ENCODE data around the gene DDX54. TPM values are rescaled to one million over a fixed set of nuclear protein-coding genes. Genes with fewer than 3 reads are reported as not detected.

Gene DDX54
- total RNA-seq, 1 experiment from 2014 or later: 83.0 TPM

- Histone ChIP-seq H3K18ac (ENCODE audit: insufficient read length, low read depth, low read length) (no peak overlapping the region), H3K23ac (ENCODE audit: insufficient read length, low read depth, low read length) (no peak overlapping the region), H3K4me1 (ENCODE audit: insufficient read depth, low read length) (no peaks in the 10 kb centered on the region), H3K14ac (ENCODE audit: insufficient read depth, low read length) (no peak overlapping the region), H3K9me3 (ENCODE audit: control insufficient read depth, low read depth, low read length) (no peaks in the 10 kb centered on the region), H2BK120ac (ENCODE audit: low read depth, low read length, poor library complexity, severe bottlenecking) (no peak overlapping the region), H3K4ac (ENCODE audit: low read depth, low read length) (no peak overlapping the region), H3K56ac (ENCODE audit: insufficient read length, low read depth, low read length) (no peak overlapping the region), H2BK15ac (ENCODE audit: low read depth, low read length) (no peak overlapping the region), H2AFZ (ENCODE audit: low read length) (no peak overlapping the region), H2BK20ac (ENCODE audit: low read depth, low read length, poor library complexity, severe bottlenecking) (no peak overlapping the region), H4K5ac (ENCODE audit: insufficient read length, low read depth, low read length) (no peak overlapping the region), H3K27me3 (ENCODE audit: insufficient read depth, low read length) (no peaks in the 10 kb centered on the region), H2BK12ac (ENCODE audit: insufficient read length, low read depth, low read length) (no peak overlapping the region), H3K9ac (ENCODE audit: extremely low read depth, insufficient read length, low read length) (no peak overlapping the region), H2BK5ac (ENCODE audit: insufficient read length, low read length) (no peak overlapping the region), H2AK5ac (ENCODE audit: insufficient read length, low read length) (no peak overlapping the region), H4K20me1 (ENCODE audit: control insufficient read depth, insufficient read depth, insufficient read length) (no peaks in the 10 kb centered on the region), H3K27ac (ENCODE audit: insufficient read length, low read depth, low read length) (no peak overlapping the region), H3K79me1 (ENCODE audit: insufficient read depth, low read depth, low read length, poor library complexity, severe bottlenecking) (no peaks in the 10 kb centered on the region), H3K23me2 (ENCODE audit: insufficient read length, low read depth, low read length, poor library complexity, severe bottlenecking) (no peaks in the 10 kb centered on the region), H3K4me2 (ENCODE audit: insufficient read depth, insufficient read length, low read length) (no peak overlapping the region), H3T11ph (ENCODE audit: low read length) (no peak overlapping the region), H3K79me2 (ENCODE audit: insufficient read depth, low read length) (no peaks in the 10 kb centered on the region), H4K8ac (replicated peaks; ENCODE audit: insufficient read length, low read depth, low read length) (no peak overlapping the region), H4K91ac (ENCODE audit: insufficient read length, low read depth, low read length) (no peak overlapping the region)
- Mint-ChIP-seq H3K36me3 (ENCODE audit: insufficient read depth in 1 of 3, low read depth in 3 of 3) (peaks cover 10 to 31% (median 28%) of the 10 kb centered on the region in 3 experiments; a peak in 5 of 7 replicates), H3K4me1 (peaks cover 12 to 15% of the 10 kb centered on the region in 2 experiments; a peak in 3 of 4 replicates), H3K27ac (no peak overlapping the region; a peak in 1 of 7 replicates), H3K4me3 (no peak overlapping the region), H3K27me3 (ENCODE audit: low read depth) (no peaks in the 10 kb centered on the region), H3K9me3 (no peaks in the 10 kb centered on the region)
- no peak for DNase-seq
- TF ChIP-seq CTCF (conservative IDR thresholded peaks at IDR 0.05): no peak
- no CpG with 5 or more reads among the region's 4 CpGs for WGBS (ENCODE audit: extremely low coverage, insufficient read length, low lambda C conversion rate)
Observed at GRCh38 chr12:113194971-113195391, 9.7 kb upstream of the DDX54 start.
